ENCODE results near the gene HELLS.

GRCh38 chr10:94571081-94571480 is 25.5 kb downstream of the HELLS start:
- TF ChIP-seq POLR2A (IDR thresholded peaks at IDR 0.05), result no peak
- TF ChIP-seq CTCF (IDR thresholded peaks at IDR 0.05), result no peak
